Natural killer cell (primary cell): ENCODE data around the gene ATP11A. TPM values are rescaled to one million over a fixed set of nuclear protein-coding genes. Genes with fewer than 3 reads are reported as not detected.

Experiments used
- ATAC-seq, 3 donors: fragments of 150-1000 bp in 2 of 3; fragments of 200-7000 bp in 1 of 3; cut with Tn5 transposase; 1 replicate in 1 of 3; 2 replicates in 2 of 3; pipeline ENCODE4 v1.10.0; 2021; ENCODE audit warnings: mild to moderate bottlenecking in 2 of 3, moderate library complexity in 2 of 3
- DNase-seq, 2 donors: peaks; one replicate each; pipeline versions ENCODE4 v3.0.0 to v3.0.0-alpha.2; 2013 to 2021; ENCODE audit warnings: mixed read lengths in 1 of 2
- H3K27ac ChIP-seq: one replicate; pipeline ENCODE4 v1.5.1; 2013; ENCODE audit warnings: mild to moderate bottlenecking, low read length
- H3K27me3 ChIP-seq: one replicate; pipeline ENCODE4 v1.6.1; 2013; ENCODE audit warnings: low read length; ENCODE audit not compliant: control insufficient read depth, insufficient read depth
- H3K36me3 ChIP-seq: one replicate; pipeline ENCODE4 v1.6.1; 2013; ENCODE audit warnings: low read length; ENCODE audit not compliant: control insufficient read depth, insufficient read depth
- H3K4me1 ChIP-seq: one replicate; pipeline ENCODE4 v1.6.1; 2013; ENCODE audit warnings: low read length; ENCODE audit not compliant: control insufficient read depth, insufficient read depth
- H3K4me3 ChIP-seq: one replicate; pipeline ENCODE4 v1.5.1; 2013; ENCODE audit warnings: low read length
- H3K9me3 ChIP-seq: one replicate; pipeline ENCODE4 v1.6.1; 2013; ENCODE audit warnings: low read length; ENCODE audit not compliant: control insufficient read depth, insufficient read depth
- H3K27ac Mint-ChIP-seq, 2 donors: one replicate each; pipeline ENCODE4 v1.8.0; 2022; ENCODE audit warnings: mild to moderate bottlenecking in 2 of 2, mixed read lengths in 2 of 2, moderate library complexity in 1 of 2
- H3K27me3 Mint-ChIP-seq, 2 donors: one replicate each; pipeline ENCODE4 v1.8.0; 2022; ENCODE audit warnings: low read depth in 2 of 2, mixed read lengths in 2 of 2
- H3K36me3 Mint-ChIP-seq: one replicate; pipeline ENCODE4 v1.8.0; 2022; ENCODE audit warnings: mixed read lengths
- H3K4me1 Mint-ChIP-seq, 2 donors: one replicate each; pipeline ENCODE4 v1.8.0; 2022; ENCODE audit warnings: mixed read lengths in 2 of 2
- H3K4me3 Mint-ChIP-seq: one replicate; pipeline ENCODE4 v1.8.0; 2022; ENCODE audit warnings: mild to moderate bottlenecking, moderate library complexity, mixed read lengths
- H3K9me3 Mint-ChIP-seq, 2 donors: one replicate each; pipeline ENCODE4 v1.8.0; 2022; ENCODE audit warnings: mixed read lengths in 2 of 2
- WGBS: methylation state at CpG from one replicate; pipeline ENCODE4 v1.1.7; 2013; ENCODE audit warnings: missing lambda C conversion rate; ENCODE audit not compliant: insufficient coverage; 5-methylcytosine and 5-hydroxymethylcytosine counted together
- intact Hi-C: fragments of 100-400 bp; cut with micrococcal nuclease; formaldehyde crosslinking; loops from one replicate; pipeline ENCODE4 v1.14.2; 2022
- total RNA-seq, 4 donors: library from RNA; stranded (reverse); fragments of 120-200 nt in 1 of 4; gene quantifications; one replicate each; pipeline versions ENCODE4 v1.2.3 to v1.2.4, GENCODE V29; 2013 to 2022
- TF ChIP-seq, protein P1 (sequence below): fragments of 200-600 bp; IDR thresholded peaks from one replicate; pipeline ENCODE4 v1.8.0; 2022; ENCODE audit warnings: antibody characterized with exemption

ATP11A gene
- total RNA-seq, 3 donors from 2014 or later (not counting 1 experiment from before 2014, with no cell fraction given) = 47.1 to 68.6 (median 50.7) TPM

DNA sequence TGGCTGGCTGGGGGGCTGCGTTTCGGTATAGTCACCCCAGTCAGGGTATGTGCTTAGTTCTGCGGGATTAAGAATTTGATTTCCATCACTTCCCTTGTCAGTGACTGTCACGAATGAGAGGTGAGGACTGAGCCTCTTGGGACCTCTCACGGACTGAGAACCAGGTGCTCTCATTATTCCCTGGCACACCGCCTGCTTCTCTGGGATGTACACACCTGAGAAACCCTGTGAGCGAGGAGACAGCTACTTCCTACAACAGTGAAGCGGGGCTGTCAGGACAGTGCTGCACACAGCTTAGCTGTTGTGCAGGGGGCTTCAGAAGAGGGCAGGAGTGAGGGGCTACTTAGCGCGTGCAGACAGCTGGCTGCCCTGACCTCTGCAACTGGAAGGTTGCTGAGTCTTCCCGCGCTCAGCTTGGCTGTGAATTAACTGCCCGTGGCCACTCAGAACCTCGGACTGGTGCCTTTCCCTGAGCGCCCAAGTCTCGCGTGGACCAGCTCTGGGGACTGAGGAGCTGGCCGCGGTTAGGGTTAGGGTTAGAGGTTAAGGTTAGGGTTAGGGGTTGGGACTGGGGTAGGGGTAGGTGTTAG lies 213.9 kb downstream of the ATP11A start:
- Mint-ChIP-seq H3K9me3 (no peaks in the 10 kb centered on the region), H3K4me1 (no peaks in the 10 kb centered on the region), H3K27me3 (peaks cover 0 to under 1% of the 10 kb centered on the region in 2 donors), H3K4me3 (no peak overlapping the region), H3K36me3 (no peaks in the 10 kb centered on the region), H3K27ac (no peak overlapping the region)
- H3K4me1 ChIP-seq = no peaks in the 10 kb centered on the region
- no peak for DNase-seq
- no peaks in the 10 kb centered on the region for H3K36me3 ChIP-seq
- TF ChIP-seq, protein P1, sequence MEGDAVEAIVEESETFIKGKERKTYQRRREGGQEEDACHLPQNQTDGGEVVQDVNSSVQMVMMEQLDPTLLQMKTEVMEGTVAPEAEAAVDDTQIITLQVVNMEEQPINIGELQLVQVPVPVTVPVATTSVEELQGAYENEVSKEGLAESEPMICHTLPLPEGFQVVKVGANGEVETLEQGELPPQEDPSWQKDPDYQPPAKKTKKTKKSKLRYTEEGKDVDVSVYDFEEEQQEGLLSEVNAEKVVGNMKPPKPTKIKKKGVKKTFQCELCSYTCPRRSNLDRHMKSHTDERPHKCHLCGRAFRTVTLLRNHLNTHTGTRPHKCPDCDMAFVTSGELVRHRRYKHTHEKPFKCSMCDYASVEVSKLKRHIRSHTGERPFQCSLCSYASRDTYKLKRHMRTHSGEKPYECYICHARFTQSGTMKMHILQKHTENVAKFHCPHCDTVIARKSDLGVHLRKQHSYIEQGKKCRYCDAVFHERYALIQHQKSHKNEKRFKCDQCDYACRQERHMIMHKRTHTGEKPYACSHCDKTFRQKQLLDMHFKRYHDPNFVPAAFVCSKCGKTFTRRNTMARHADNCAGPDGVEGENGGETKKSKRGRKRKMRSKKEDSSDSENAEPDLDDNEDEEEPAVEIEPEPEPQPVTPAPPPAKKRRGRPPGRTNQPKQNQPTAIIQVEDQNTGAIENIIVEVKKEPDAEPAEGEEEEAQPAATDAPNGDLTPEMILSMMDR = no peak
- WGBS = 93% methylated on average over 19 of the region's 19 CpGs
- no peak overlapping the region for H3K4me3 ChIP-seq
- no peak overlapping the region for H3K27ac ChIP-seq
- ATAC-seq = no peak
- H3K9me3 ChIP-seq = peaks cover 6% of the 10 kb centered on the region
- no peaks in the 10 kb centered on the region for H3K27me3 ChIP-seq
- intact Hi-C loops = no loop called here

DNA sequence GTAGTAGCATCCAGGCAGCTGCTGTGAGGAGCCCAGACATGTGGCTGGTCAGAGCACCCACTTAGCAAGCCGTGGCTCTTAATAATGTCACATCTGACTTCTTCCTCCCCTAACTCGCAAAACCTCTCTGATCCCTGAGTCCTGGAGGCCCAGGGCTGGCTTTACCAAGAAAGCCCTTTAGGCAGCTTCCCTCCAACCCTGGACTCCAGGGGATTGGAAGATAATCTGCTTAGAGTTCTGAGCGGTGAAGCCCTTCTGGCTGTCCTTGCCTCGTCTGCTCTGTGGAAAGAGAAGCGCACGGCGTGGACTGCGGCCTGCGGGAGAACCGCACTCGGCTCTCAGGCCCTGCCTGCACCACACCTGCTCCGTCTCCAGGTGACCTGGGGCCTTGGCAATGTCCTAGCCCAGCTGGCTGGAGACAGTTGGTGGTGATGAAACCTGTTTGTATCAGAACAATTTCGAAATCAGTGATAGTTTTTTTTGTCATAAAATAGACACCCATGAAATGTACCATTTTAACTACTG lies 214.7 kb downstream of the ATP11A start:
- Mint-ChIP-seq H3K36me3 (no peaks in the 10 kb centered on the region), H3K27ac (no peak overlapping the region), H3K4me3 (no peak overlapping the region), H3K4me1 (no peaks in the 10 kb centered on the region), H3K9me3 (no peaks in the 10 kb centered on the region), H3K27me3 (no peaks in the 10 kb centered on the region)
- Histone ChIP-seq H3K4me3 (no peak overlapping the region), H3K36me3 (no peaks in the 10 kb centered on the region), H3K9me3 (peaks cover 6% of the 10 kb centered on the region), H3K27me3 (no peaks in the 10 kb centered on the region), H3K4me1 (no peaks in the 10 kb centered on the region), H3K27ac (no peak overlapping the region)
- ATAC-seq (no peak), DNase-seq (no peak)
- intact Hi-C loops = no loop called here
- 95% methylated on average over 12 of the region's 13 CpGs for WGBS
- TF ChIP-seq, protein P1 = no peak

DNA sequence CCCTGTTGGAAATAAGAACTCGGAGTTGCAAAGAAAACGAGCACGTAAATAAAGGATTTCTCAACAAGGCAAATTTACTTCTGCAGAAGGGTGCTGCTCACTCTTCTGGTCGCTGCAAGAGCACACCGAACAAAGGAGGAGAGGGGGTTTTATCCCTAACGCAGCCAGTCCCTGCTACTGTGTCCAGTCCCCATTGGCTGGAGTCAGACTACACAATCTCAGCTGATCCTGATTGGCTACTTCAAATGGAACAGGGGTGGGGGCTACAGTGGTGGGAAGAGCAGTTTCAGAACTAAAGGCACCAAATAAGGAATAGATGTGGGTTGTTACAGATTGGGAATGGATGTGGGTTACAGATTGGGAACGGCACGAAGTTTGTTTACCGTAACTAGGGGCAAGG lies 215.2 kb downstream of the ATP11A start:
- Histone ChIP-seq H3K4me1 (no peaks in the 10 kb centered on the region), H3K4me3 (no peak overlapping the region), H3K9me3 (peaks cover 6% of the 10 kb centered on the region), H3K36me3 (no peaks in the 10 kb centered on the region), H3K27ac (no peak overlapping the region), H3K27me3 (no peaks in the 10 kb centered on the region)
- WGBS = 96% methylated on average over 9 of the region's 9 CpGs
- Mint-ChIP-seq H3K27me3 (no peaks in the 10 kb centered on the region), H3K9me3 (no peaks in the 10 kb centered on the region), H3K4me3 (no peak overlapping the region), H3K36me3 (no peaks in the 10 kb centered on the region), H3K4me1 (no peaks in the 10 kb centered on the region), H3K27ac (no peak overlapping the region)
- DNase-seq (no peak), ATAC-seq (no peak)
- TF ChIP-seq, protein P1 = no peak
- intact Hi-C loops = no loop called here

DNA sequence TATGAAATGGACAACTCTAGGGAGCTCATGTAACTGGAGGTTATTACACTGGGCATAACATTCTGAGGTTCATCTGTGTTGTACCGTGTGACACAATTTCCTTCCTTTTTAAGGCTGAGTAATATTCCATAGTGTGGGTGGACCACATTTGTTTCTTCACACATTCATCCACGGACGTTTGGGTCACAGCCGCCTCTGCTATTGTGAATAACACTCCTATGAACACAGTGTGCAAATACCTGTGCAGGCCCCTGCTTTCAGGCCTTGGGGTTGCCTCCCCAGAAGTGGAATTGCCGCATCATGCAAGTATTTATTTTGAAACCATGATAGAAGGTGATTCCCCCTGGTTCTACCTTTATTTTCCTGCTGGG lies 215.8 kb downstream of the ATP11A start:
- Mint-ChIP-seq H3K27ac (no peak overlapping the region), H3K27me3 (no peaks in the 10 kb centered on the region), H3K36me3 (no peaks in the 10 kb centered on the region), H3K9me3 (no peaks in the 10 kb centered on the region), H3K4me3 (no peak overlapping the region), H3K4me1 (no peaks in the 10 kb centered on the region)
- ATAC-seq = no peak
- Histone ChIP-seq H3K4me1 (no peaks in the 10 kb centered on the region), H3K36me3 (no peaks in the 10 kb centered on the region), H3K27me3 (no peaks in the 10 kb centered on the region), H3K9me3 (peaks cover 6% of the 10 kb centered on the region), H3K27ac (no peak overlapping the region), H3K4me3 (no peak overlapping the region)
- TF ChIP-seq, protein P1 = no peak
- intact Hi-C loops = no loop called here
- no peak for DNase-seq
- 85% methylated on average over 5 of the region's 5 CpGs for WGBS
